SU-DHL-6 (cell line): ENCODE measurements around the gene ARMC5.
A peak's percentile ranks its signal among the peaks of the same experiment; 100 is the strongest.

Source experiments
- H2AFZ ChIP-seq: fragments of 200-600 bp; sonication (generic); 2 replicates; pipeline ENCODE4 v1.6.1; 2014; ENCODE audit warnings: low read depth, mild to moderate bottlenecking, moderate library complexity, mixed read lengths, antibody characterized with exemption, low read length; ENCODE audit not compliant: severe bottlenecking
- H3F3A ChIP-seq: fragments of 200-600 bp; shearing (Covaris generic); 2 replicates; pipeline ENCODE4 v1.6.0; 2016; ENCODE audit warnings: antibody characterized with exemption, mild to moderate bottlenecking; ENCODE audit not compliant: insufficient read depth
- H3K27ac ChIP-seq: fragments of 200-600 bp; sonication (generic); 2 replicates; pipeline ENCODE4 v1.5.1; 2016; ENCODE audit warnings: low read depth, mild to moderate bottlenecking, low read length, moderate library complexity, mixed read lengths
- H3K27me3 ChIP-seq: fragments of 200-600 bp; sonication (generic), shearing (Covaris generic); 2 replicates; pipeline ENCODE4 v1.6.0; 2014; ENCODE audit warnings: mild to moderate bottlenecking, low read length
- H3K36me3 ChIP-seq: fragments of 200-600 bp; sonication (generic); 2 replicates; pipeline ENCODE4 v1.6.1; 2014; ENCODE audit warnings: mild to moderate bottlenecking, low read length, mixed read lengths
- H3K4me2 ChIP-seq: fragments of 300-600, 200-600 bp; shearing (Covaris generic), sonication (generic); 2 replicates; pipeline ENCODE4 v1.6.0; 2014; ENCODE audit warnings: low read length, low read depth, mild to moderate bottlenecking; ENCODE audit not compliant: poor library complexity, severe bottlenecking
- H3K4me3 ChIP-seq: fragments of 200-600 bp; sonication (generic); 2 replicates; pipeline ENCODE4 v1.5.1; 2014; ENCODE audit warnings: antibody characterized with exemption, low read length, mild to moderate bottlenecking, mixed read lengths; ENCODE audit not compliant: insufficient read depth, poor library complexity, severe bottlenecking
- H3K79me2 ChIP-seq: fragments of 200-600 bp; sonication (generic); 2 replicates; pipeline ENCODE4 v1.6.1; 2014; ENCODE audit warnings: mild to moderate bottlenecking, low read length, moderate library complexity; ENCODE audit not compliant: insufficient read depth
- H3K9ac ChIP-seq: fragments of 200-600 bp; sonication (generic); 2 replicates; pipeline ENCODE4 v1.7.0; 2014; ENCODE audit warnings: mild to moderate bottlenecking, low read length
- H3K9me2 ChIP-seq: fragments of 200-600 bp; sonication (generic); replicated peaks from 2 replicates; pipeline ENCODE4 v1.6.1; 2014; ENCODE audit warnings: low read length; ENCODE audit not compliant: insufficient read depth
- H3K9me3 ChIP-seq: fragments of 200-600 bp; sonication (generic); 2 replicates; pipeline ENCODE4 v1.6.1; 2014; ENCODE audit warnings: low read length, mixed read lengths; ENCODE audit not compliant: insufficient read depth
- H4K20me1 ChIP-seq: fragments of 200-600 bp; sonication (generic); 2 replicates; pipeline ENCODE4 v1.6.1; 2014; ENCODE audit warnings: low read depth, mild to moderate bottlenecking, antibody characterized with exemption, low read length, moderate library complexity, mixed read lengths
- CTCF ChIP-seq: fragments of 200-600 bp; sonication (generic); IDR thresholded peaks from one replicate; pipeline ENCODE4 v1.5.1; 2017; ENCODE audit warnings: antibody characterized with exemption, mild to moderate bottlenecking, low read length, moderate library complexity; ENCODE audit not compliant: insufficient read depth, poor library complexity, severe bottlenecking
- EZH2phosphoT487 ChIP-seq: fragments of 200-600 bp; sonication (generic), shearing (Covaris generic); conservative IDR thresholded peaks from 2 replicates; pipeline ENCODE4 v1.6.1; 2018; ENCODE audit warnings: mild to moderate bottlenecking, antibody characterized with exemption, low read length, moderate library complexity, mixed read lengths

ARMC5 gene

GRCh38 chr16:31505483-31505882 is 46.2 kb downstream of the ARMC5 start:
- Histone ChIP-seq H3K4me2 (no peak overlapping the region), H2AFZ (no peak overlapping the region), H3K27me3 (no peaks in the 10 kb centered on the region), H3K4me3 (no peak overlapping the region), H3K79me2 (peaks cover 11% of the 10 kb centered on the region; the same call in 1 of the 2 replicates), H3K36me3 (no peaks in the 10 kb centered on the region), H4K20me1 (no peaks in the 10 kb centered on the region), H3K9me3 (no peaks in the 10 kb centered on the region), H3F3A (no peaks in the 10 kb centered on the region), H3K9me2 (no peaks in the 10 kb centered on the region), H3K27ac (no peak overlapping the region), H3K9ac (no peak overlapping the region)
- TF ChIP-seq CTCF (no peak), EZH2phosphoT487 (no peak)

GRCh38 chr16:31507617-31507928 is 48.3 kb downstream of the ARMC5 start:
- Histone ChIP-seq H3K36me3 (no peaks in the 10 kb centered on the region), H3F3A (no peaks in the 10 kb centered on the region), H3K27ac (no peak overlapping the region), H3K9me2 (no peaks in the 10 kb centered on the region), H4K20me1 (no peaks in the 10 kb centered on the region), H3K9ac (peak overlapping the region; percentile 84), H3K4me3 (peak overlapping the region; percentile 93), H3K27me3 (no peaks in the 10 kb centered on the region), H3K4me2 (peak overlapping the region; percentile 81), H3K79me2 (peaks cover 11% of the 10 kb centered on the region; the same call in 1 of the 2 replicates), H3K9me3 (no peaks in the 10 kb centered on the region), H2AFZ (peak overlapping the region; percentile 98)
- TF ChIP-seq EZH2phosphoT487 (no peak), CTCF (no peak)

GRCh38 chr16:31507929-31508705 is 48.8 kb downstream of the ARMC5 start, which contains the start of gene RUSF1:
RUSF1 (minus strand) TSS chr16:31508391; CDS start chr16:31508373, 18 bp downstream.
- Histone ChIP-seq H3K79me2 (peaks cover 11% of the 10 kb centered on the region; the same call in 1 of the 2 replicates), H3K4me3 (peak within 1 kb of the TSS; percentile 93), H3K4me2 (peak within 1 kb of the TSS; percentile 81), H3K9me3 (no peaks in the 10 kb centered on the region), H4K20me1 (no peaks in the 10 kb centered on the region), H3K36me3 (no peaks in the 10 kb centered on the region), H3K27me3 (no peaks in the 10 kb centered on the region), H2AFZ (peak within 1 kb of the TSS; percentile 98), H3K9ac (peak within 1 kb of the TSS; percentile 84), H3F3A (no peaks in the 10 kb centered on the region), H3K27ac (peak within 1 kb of the TSS; percentile 55), H3K9me2 (no peaks in the 10 kb centered on the region)
- TF ChIP-seq EZH2phosphoT487 (no peak), CTCF (no peak)
